ENCODE results near the gene ELAVL1. TPM values are rescaled to one million over a fixed set of nuclear protein-coding genes. Genes with fewer than 3 reads are reported as not detected.

The ELAVL1 gene
- total and polyA plus RNA-seq, 9 of the 15 experiments (the other 6 are each of a cell fraction or from before 2014, with no cell fraction given) = 4.3 to 172 (median 69.2) TPM

DNA sequence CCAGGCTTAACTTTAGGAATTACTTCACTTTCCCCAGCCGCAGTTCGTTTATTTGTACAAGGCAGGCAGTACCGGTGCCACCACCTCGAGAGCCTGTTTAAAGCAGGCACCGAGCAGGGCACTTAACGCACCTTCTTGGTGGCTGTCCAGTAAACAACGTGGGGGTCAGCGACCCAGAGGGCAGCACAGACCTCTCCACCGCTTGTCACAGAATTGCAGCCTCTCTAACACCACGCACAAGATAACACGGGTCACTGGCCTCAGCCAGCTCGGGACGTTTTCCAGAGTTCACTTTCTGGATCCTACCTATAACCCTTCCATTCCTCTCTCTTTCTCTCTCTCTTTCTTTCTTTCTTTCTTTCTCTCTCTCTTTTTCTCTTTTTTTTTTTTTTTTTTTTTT lies 16.8 kb upstream of the ELAVL1 start (continued):
- TF ChIP-seq, protein P1, sequence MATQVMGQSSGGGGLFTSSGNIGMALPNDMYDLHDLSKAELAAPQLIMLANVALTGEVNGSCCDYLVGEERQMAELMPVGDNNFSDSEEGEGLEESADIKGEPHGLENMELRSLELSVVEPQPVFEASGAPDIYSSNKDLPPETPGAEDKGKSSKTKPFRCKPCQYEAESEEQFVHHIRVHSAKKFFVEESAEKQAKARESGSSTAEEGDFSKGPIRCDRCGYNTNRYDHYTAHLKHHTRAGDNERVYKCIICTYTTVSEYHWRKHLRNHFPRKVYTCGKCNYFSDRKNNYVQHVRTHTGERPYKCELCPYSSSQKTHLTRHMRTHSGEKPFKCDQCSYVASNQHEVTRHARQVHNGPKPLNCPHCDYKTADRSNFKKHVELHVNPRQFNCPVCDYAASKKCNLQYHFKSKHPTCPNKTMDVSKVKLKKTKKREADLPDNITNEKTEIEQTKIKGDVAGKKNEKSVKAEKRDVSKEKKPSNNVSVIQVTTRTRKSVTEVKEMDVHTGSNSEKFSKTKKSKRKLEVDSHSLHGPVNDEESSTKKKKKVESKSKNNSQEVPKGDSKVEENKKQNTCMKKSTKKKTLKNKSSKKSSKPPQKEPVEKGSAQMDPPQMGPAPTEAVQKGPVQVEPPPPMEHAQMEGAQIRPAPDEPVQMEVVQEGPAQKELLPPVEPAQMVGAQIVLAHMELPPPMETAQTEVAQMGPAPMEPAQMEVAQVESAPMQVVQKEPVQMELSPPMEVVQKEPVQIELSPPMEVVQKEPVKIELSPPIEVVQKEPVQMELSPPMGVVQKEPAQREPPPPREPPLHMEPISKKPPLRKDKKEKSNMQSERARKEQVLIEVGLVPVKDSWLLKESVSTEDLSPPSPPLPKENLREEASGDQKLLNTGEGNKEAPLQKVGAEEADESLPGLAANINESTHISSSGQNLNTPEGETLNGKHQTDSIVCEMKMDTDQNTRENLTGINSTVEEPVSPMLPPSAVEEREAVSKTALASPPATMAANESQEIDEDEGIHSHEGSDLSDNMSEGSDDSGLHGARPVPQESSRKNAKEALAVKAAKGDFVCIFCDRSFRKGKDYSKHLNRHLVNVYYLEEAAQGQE (IDR thresholded peaks at IDR 0.05; ENCODE audit: borderline replicate concordance) = peak; percentile 45; the same call in 1 of the 2 replicates
- TF ChIP-seq, protein P1 (CRISPR knock-in tag; IDR thresholded peaks at IDR 0.05; ENCODE audit: low read depth) = no peak
- TF ChIP-seq, protein P2, sequence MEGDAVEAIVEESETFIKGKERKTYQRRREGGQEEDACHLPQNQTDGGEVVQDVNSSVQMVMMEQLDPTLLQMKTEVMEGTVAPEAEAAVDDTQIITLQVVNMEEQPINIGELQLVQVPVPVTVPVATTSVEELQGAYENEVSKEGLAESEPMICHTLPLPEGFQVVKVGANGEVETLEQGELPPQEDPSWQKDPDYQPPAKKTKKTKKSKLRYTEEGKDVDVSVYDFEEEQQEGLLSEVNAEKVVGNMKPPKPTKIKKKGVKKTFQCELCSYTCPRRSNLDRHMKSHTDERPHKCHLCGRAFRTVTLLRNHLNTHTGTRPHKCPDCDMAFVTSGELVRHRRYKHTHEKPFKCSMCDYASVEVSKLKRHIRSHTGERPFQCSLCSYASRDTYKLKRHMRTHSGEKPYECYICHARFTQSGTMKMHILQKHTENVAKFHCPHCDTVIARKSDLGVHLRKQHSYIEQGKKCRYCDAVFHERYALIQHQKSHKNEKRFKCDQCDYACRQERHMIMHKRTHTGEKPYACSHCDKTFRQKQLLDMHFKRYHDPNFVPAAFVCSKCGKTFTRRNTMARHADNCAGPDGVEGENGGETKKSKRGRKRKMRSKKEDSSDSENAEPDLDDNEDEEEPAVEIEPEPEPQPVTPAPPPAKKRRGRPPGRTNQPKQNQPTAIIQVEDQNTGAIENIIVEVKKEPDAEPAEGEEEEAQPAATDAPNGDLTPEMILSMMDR (IDR thresholded peaks at IDR 0.05 in 2 of 3, conservative IDR thresholded peaks at IDR 0.05 in 1 of 3; ENCODE audit: insufficient read depth in 2 of 3, low read depth in 1 of 3, low read length in 3 of 3) = peak in 1 of 3 experiments; percentile 23; a peak in 1 of 6 replicates
- peak; percentile 46 for TF ChIP-seq TCF3 (CRISPR knock-in tag; IDR thresholded peaks at IDR 0.05)
- peak; percentile 32 for TF ChIP-seq CBFA2T2 (conservative IDR thresholded peaks at IDR 0.05)
- peak in 1 of 2 experiments; percentile 28; a peak in 1 of 4 replicates for TF ChIP-seq ARNT (IDR thresholded peaks at IDR 0.05)
- no peak for TF ChIP-seq THRB (CRISPR knock-in tag; conservative IDR thresholded peaks at IDR 0.05)
